Spleen (tissue), 7 donors: ENCODE data around the gene ZNF236.

Experiments used
- POLR2A ChIP-seq, 3 donors: fragments of 450-650 bp; IDR thresholded peaks; one replicate each; pipeline ENCODE4 v1.5.1; 2017; ENCODE audit warnings: antibody characterized with exemption in 3 of 3, mild to moderate bottlenecking in 1 of 3
- POLR2AphosphoS5 ChIP-seq, 3 donors: sonication (generic); formaldehyde crosslinking; IDR thresholded peaks; one replicate each; pipeline ENCODE4 v1.5.1; 2017; ENCODE audit warnings: antibody characterized with exemption in 3 of 3
- TF ChIP-seq, protein P1 (sequence below), 11 experiments: fragments of 200-600 bp in 7 of 11; fragments of 450-650 bp in 4 of 11; sonication (generic) in 4 of 11; IDR thresholded peaks in 8 of 11; conservative IDR thresholded peaks in 3 of 11; 1 replicate in 7 of 11; 2 replicates in 4 of 11; pipeline versions ENCODE4 v1.4.0 to v1.8.0; 2016 to 2021; ENCODE audit warnings: antibody characterized with exemption in 11 of 11, inconsistent platforms in 4 of 11, mild to moderate bottlenecking in 1 of 11
- donor health status: DM: no; HTN: no; CAD: no; lungs with moderate emphysema.
- donor health status: DM: no; HTN: no; CAD: no.
- donor health status: DM: no; HTN: no; CAD: no.

GRCh38 chr18:76882146-76882545 lies 59.8 kb downstream of the ZNF236 start:
- TF ChIP-seq POLR2AphosphoS5 (IDR thresholded peaks at IDR 0.05) (no peak), POLR2A (IDR thresholded peaks at IDR 0.05) (no peak)
- TF ChIP-seq, protein P1, sequence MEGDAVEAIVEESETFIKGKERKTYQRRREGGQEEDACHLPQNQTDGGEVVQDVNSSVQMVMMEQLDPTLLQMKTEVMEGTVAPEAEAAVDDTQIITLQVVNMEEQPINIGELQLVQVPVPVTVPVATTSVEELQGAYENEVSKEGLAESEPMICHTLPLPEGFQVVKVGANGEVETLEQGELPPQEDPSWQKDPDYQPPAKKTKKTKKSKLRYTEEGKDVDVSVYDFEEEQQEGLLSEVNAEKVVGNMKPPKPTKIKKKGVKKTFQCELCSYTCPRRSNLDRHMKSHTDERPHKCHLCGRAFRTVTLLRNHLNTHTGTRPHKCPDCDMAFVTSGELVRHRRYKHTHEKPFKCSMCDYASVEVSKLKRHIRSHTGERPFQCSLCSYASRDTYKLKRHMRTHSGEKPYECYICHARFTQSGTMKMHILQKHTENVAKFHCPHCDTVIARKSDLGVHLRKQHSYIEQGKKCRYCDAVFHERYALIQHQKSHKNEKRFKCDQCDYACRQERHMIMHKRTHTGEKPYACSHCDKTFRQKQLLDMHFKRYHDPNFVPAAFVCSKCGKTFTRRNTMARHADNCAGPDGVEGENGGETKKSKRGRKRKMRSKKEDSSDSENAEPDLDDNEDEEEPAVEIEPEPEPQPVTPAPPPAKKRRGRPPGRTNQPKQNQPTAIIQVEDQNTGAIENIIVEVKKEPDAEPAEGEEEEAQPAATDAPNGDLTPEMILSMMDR (IDR thresholded peaks at IDR 0.05 in 8 of 11, conservative IDR thresholded peaks at IDR 0.05 in 3 of 11) = no peak
